ENCODE data around the gene PIWIL1.

PIWIL1 gene

GRCh38 chr12:130412384-130412783, 74.7 kb downstream of the PIWIL1 start:
- TF ChIP-seq, protein P1, sequence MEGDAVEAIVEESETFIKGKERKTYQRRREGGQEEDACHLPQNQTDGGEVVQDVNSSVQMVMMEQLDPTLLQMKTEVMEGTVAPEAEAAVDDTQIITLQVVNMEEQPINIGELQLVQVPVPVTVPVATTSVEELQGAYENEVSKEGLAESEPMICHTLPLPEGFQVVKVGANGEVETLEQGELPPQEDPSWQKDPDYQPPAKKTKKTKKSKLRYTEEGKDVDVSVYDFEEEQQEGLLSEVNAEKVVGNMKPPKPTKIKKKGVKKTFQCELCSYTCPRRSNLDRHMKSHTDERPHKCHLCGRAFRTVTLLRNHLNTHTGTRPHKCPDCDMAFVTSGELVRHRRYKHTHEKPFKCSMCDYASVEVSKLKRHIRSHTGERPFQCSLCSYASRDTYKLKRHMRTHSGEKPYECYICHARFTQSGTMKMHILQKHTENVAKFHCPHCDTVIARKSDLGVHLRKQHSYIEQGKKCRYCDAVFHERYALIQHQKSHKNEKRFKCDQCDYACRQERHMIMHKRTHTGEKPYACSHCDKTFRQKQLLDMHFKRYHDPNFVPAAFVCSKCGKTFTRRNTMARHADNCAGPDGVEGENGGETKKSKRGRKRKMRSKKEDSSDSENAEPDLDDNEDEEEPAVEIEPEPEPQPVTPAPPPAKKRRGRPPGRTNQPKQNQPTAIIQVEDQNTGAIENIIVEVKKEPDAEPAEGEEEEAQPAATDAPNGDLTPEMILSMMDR (IDR thresholded peaks at IDR 0.05; ENCODE audit: low read depth, low read length), result no peak
- TF ChIP-seq, protein P2, sequence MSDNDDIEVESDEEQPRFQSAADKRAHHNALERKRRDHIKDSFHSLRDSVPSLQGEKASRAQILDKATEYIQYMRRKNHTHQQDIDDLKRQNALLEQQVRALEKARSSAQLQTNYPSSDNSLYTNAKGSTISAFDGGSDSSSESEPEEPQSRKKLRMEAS (IDR thresholded peaks at IDR 0.05; ENCODE audit: low read depth, low read length), result no peak
- TF ChIP-seq POLR2A (IDR thresholded peaks at IDR 0.05; ENCODE audit: extremely low read depth, insufficient read length) (no peak), MYC (IDR thresholded peaks at IDR 0.05; ENCODE audit: low read depth, low read length) (no peak)
- H3K4me3 ChIP-seq (ENCODE audit: low read depth, low read length), result no peak overlapping the region
- no peak for DNase-seq (ENCODE audit: low read depth)

GRCh38 chr12:130413909-130414308, 76.2 kb downstream of the PIWIL1 start:
- H3K4me3 ChIP-seq (ENCODE audit: low read depth, low read length), result no peak overlapping the region
- no peak for DNase-seq (ENCODE audit: low read depth)
- no peak for TF ChIP-seq MYC (IDR thresholded peaks at IDR 0.05; ENCODE audit: low read depth, low read length)
- TF ChIP-seq, protein P2 (IDR thresholded peaks at IDR 0.05; ENCODE audit: low read depth, low read length), result no peak
- TF ChIP-seq POLR2A (IDR thresholded peaks at IDR 0.05; ENCODE audit: extremely low read depth, insufficient read length), result no peak
- TF ChIP-seq, protein P1 (IDR thresholded peaks at IDR 0.05; ENCODE audit: low read depth, low read length), result no peak

- H3K4me3 ChIP-seq (ENCODE audit: low read depth, low read length), result no peak overlapping the region
- no peak for DNase-seq (ENCODE audit: low read depth)
Measured at GRCh38 chr12:130414381-130414780, 76.7 kb downstream of the PIWIL1 start.

GRCh38 chr12:130418251-130418650, 80.6 kb downstream of the PIWIL1 start:
- DNase-seq (ENCODE audit: low read depth), result no peak
- TF ChIP-seq MYC (IDR thresholded peaks at IDR 0.05; ENCODE audit: low read depth, low read length), result no peak
- TF ChIP-seq, protein P2 (IDR thresholded peaks at IDR 0.05; ENCODE audit: low read depth, low read length), result no peak
- no peak for TF ChIP-seq POLR2A (IDR thresholded peaks at IDR 0.05; ENCODE audit: extremely low read depth, insufficient read length)
- TF ChIP-seq, protein P1 (IDR thresholded peaks at IDR 0.05; ENCODE audit: low read depth, low read length), result no peak
- H3K4me3 ChIP-seq (ENCODE audit: low read depth, low read length), result no peak overlapping the region

More at GRCh38 chr12:130414381-130414780, 76.7 kb downstream of the PIWIL1 start:
- TF ChIP-seq, protein P1 (IDR thresholded peaks at IDR 0.05; ENCODE audit: low read depth, low read length), result no peak
- no peak for TF ChIP-seq MYC (IDR thresholded peaks at IDR 0.05; ENCODE audit: low read depth, low read length)
- no peak for TF ChIP-seq POLR2A (IDR thresholded peaks at IDR 0.05; ENCODE audit: extremely low read depth, insufficient read length)
- TF ChIP-seq, protein P2 (IDR thresholded peaks at IDR 0.05; ENCODE audit: low read depth, low read length), result no peak

DNA sequence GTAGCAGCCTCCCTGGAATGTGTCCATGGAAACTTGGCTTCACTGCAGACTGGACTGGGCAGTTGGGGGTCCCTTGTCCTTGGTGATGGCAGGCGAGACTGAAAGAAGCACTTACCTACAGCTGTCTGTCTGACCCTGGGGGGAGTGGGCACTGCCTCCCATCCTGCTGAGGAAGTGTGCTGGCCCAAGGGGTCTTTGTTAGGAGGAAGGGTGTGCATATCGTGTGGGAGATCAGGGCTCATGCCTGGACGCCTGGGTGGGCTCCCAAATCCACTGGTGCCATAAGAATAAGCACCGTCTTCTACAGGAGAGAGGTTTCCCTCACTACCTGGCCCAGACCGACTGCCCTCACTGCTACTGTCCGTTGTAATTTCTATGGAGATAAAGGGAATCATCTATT, 81.4 kb downstream of the PIWIL1 start:
- H3K4me3 ChIP-seq (ENCODE audit: low read depth, low read length), result no peak overlapping the region
- DNase-seq (ENCODE audit: low read depth), result no peak
- TF ChIP-seq POLR2A (IDR thresholded peaks at IDR 0.05; ENCODE audit: extremely low read depth, insufficient read length), result no peak
- TF ChIP-seq MYC (IDR thresholded peaks at IDR 0.05; ENCODE audit: low read depth, low read length), result no peak
- TF ChIP-seq, protein P1 (IDR thresholded peaks at IDR 0.05; ENCODE audit: low read depth, low read length), result no peak
- TF ChIP-seq, protein P2 (IDR thresholded peaks at IDR 0.05; ENCODE audit: low read depth, low read length), result no peak

Data from NB4 (cell line).